ENCODE measurements around the gene BRPF1. TPM values are rescaled to one million over a fixed set of nuclear protein-coding genes. Genes with fewer than 3 reads are reported as not detected.
A peak's percentile ranks its signal among the peaks of the same experiment; 100 is the strongest.

The BRPF1 gene
- total and polyA plus RNA-seq, 2 experiments from 2014 or later: 10.4 to 18.3 TPM

DNA sequence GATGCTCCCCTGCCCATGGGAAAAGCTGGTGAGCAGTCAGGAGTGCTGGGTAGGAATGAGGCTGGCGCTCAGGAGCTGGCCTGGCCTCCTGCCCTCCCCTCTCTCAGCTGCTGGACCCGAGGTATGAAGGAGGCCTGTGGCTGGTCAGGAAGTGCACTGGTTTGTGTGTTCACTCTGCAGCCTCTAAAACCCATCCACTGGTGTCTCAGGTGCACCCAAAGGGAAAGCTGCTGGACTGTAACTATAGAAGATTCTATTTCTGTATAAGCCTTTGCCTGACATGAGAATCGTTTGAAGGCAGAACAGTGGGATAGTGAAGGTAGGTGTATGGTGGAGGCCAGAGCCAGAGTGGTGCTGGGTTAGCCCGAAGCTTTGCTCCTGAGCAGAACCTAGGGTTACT lies 33.6 kb upstream of the BRPF1 start:
- 85% methylated on average over 4 of the region's 4 CpGs for WGBS, 2 experiments (ENCODE audit: low coverage in 1 of 2, low lambda C conversion rate in 2 of 2, missing lambda C conversion rate in 2 of 2)
- TF ChIP-seq EZH2 (IDR thresholded peaks at IDR 0.05; ENCODE audit: insufficient read depth, poor library complexity, severe bottlenecking): no peak
- TF ChIP-seq EZH2phosphoT487 (IDR thresholded peaks at IDR 0.05; ENCODE audit: insufficient read depth, low read depth): no peak
- H3K27me3 ChIP-seq (replicated peaks; ENCODE audit: insufficient read depth): no peaks in the 10 kb centered on the region
- H3K27ac ChIP-seq: no peak overlapping the region
- no peak for DNase-seq
- H2AFZ ChIP-seq: no peak overlapping the region
- no peaks in the 10 kb centered on the region for H4K20me1 ChIP-seq (ENCODE audit: insufficient read depth)
- H3K4me3 ChIP-seq: no peak overlapping the region
- no peaks in the 10 kb centered on the region for H3K79me2 ChIP-seq (ENCODE audit: insufficient read depth)
- no peak overlapping the region for H3K4me2 ChIP-seq (ENCODE audit: unreplicated experiment)
- no peak overlapping the region for H3K9ac ChIP-seq
- H3K9me3 ChIP-seq (ENCODE audit: low read depth): no peaks in the 10 kb centered on the region
- no peaks in the 10 kb centered on the region for H3F3A ChIP-seq (ENCODE audit: insufficient read depth)
- in situ Hi-C loops (cut with MboI): no loop called here
- no peaks in the 10 kb centered on the region for H3K4me1 ChIP-seq (ENCODE audit: insufficient read depth)
- H3K36me3 ChIP-seq (ENCODE audit: low read depth): peaks cover 6% of the 10 kb centered on the region; the same call in 1 of the 2 replicates
- H3K9me2 ChIP-seq (ENCODE audit: insufficient read depth): no peaks in the 10 kb centered on the region

DNA sequence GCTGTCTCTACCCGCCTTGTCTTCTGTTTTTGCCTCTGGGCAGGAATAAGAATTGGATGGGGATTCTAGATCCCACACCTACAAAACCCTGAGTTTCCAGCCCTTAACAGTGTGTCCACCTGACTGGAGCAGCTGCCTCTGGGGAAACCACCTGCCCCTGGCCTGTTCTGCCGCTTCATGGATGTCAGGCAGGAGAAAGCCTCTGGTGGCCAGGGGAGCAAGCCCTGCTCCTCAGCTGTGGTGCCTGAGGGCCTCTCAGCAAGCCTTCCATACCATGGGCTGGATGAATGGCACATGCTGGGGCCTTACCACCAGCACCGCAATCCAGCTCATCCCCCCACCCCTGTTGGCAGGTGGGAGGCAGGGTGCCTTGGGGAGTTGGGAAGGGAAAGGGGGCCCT lies 33.2 kb upstream of the BRPF1 start:
- H3K27ac ChIP-seq: no peak overlapping the region
- no peak overlapping the region for H3K4me3 ChIP-seq
- H3K27me3 ChIP-seq (replicated peaks; ENCODE audit: insufficient read depth): 0 out of 2 replicates have a peak, but pooled peaks cover 3% of the 10 kb centered on the region
- H4K20me1 ChIP-seq (ENCODE audit: insufficient read depth): no peaks in the 10 kb centered on the region
- H3K9me3 ChIP-seq (ENCODE audit: low read depth): no peaks in the 10 kb centered on the region
- 100% methylated on average over 3 of the region's 3 CpGs for WGBS, 2 experiments (ENCODE audit: low coverage in 1 of 2, low lambda C conversion rate in 2 of 2, missing lambda C conversion rate in 2 of 2)
- in situ Hi-C loops (cut with MboI): no loop called here
- no peak overlapping the region for H3K4me2 ChIP-seq (ENCODE audit: unreplicated experiment)
- H3K9ac ChIP-seq: no peak overlapping the region
- DNase-seq: no peak
- no peaks in the 10 kb centered on the region for H3K79me2 ChIP-seq (ENCODE audit: insufficient read depth)
- H3K9me2 ChIP-seq (ENCODE audit: insufficient read depth): no peaks in the 10 kb centered on the region
- no peak overlapping the region for H2AFZ ChIP-seq
- H3K4me1 ChIP-seq (ENCODE audit: insufficient read depth): no peaks in the 10 kb centered on the region
- H3K36me3 ChIP-seq (ENCODE audit: low read depth): peaks cover 2% of the 10 kb centered on the region; the same call in 1 of the 2 replicates
- TF ChIP-seq EZH2 (IDR thresholded peaks at IDR 0.05; ENCODE audit: insufficient read depth, poor library complexity, severe bottlenecking) (no peak), EZH2phosphoT487 (IDR thresholded peaks at IDR 0.05; ENCODE audit: insufficient read depth, low read depth) (no peak)
- no peaks in the 10 kb centered on the region for H3F3A ChIP-seq (ENCODE audit: insufficient read depth)

DNA sequence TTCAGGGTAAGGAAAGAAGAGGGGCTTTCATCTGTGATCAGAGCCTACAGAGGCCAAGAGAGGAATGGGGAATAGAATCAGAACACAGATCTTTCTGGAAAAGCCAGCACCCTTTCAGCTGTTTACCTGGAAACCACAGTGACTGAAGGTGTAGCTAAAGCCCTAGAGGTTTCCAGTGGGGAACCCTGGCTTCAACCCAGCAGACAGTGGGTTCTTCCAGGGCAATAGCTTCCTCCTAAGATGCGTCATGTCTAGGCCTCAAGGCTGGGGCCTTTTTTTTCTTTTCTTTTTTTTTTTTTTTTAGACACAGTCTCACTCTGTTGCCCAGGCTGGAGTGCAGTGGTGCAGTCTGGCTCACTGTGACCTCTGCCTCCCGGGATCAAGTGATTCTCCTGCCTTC lies 31.0 kb upstream of the BRPF1 start:
- peak; percentile 33 for DNase-seq
- WGBS, 2 experiments (ENCODE audit: low coverage in 1 of 2, low lambda C conversion rate in 2 of 2, missing lambda C conversion rate in 2 of 2): 64 to 65% methylated on average over 2 of the region's 2 CpGs
- in situ Hi-C loops (cut with MboI): no loop called here
- peaks cover 3% of the 10 kb centered on the region; the same call in 1 of the 2 replicates for H3K4me1 ChIP-seq (ENCODE audit: insufficient read depth)
- H4K20me1 ChIP-seq (ENCODE audit: insufficient read depth): no peaks in the 10 kb centered on the region
- no peaks in the 10 kb centered on the region for H3K79me2 ChIP-seq (ENCODE audit: insufficient read depth)
- no peak overlapping the region for H3K4me3 ChIP-seq
- H3K9me2 ChIP-seq (ENCODE audit: insufficient read depth): no peaks in the 10 kb centered on the region
- H2AFZ ChIP-seq: no peak overlapping the region
- no peak overlapping the region for H3K27ac ChIP-seq
- H3K9ac ChIP-seq: no peak overlapping the region
- H3K36me3 ChIP-seq (ENCODE audit: low read depth): no peaks in the 10 kb centered on the region
- no peaks in the 10 kb centered on the region for H3K9me3 ChIP-seq (ENCODE audit: low read depth)
- H3K27me3 ChIP-seq (replicated peaks; ENCODE audit: insufficient read depth): peaks cover 10% of the 10 kb centered on the region; the same call in 1 of the 2 replicates
- no peak overlapping the region for H3K4me2 ChIP-seq (ENCODE audit: unreplicated experiment)
- no peaks in the 10 kb centered on the region for H3F3A ChIP-seq (ENCODE audit: insufficient read depth)
- TF ChIP-seq EZH2phosphoT487 (IDR thresholded peaks at IDR 0.05; ENCODE audit: insufficient read depth, low read depth) (no peak), EZH2 (IDR thresholded peaks at IDR 0.05; ENCODE audit: insufficient read depth, poor library complexity, severe bottlenecking) (no peak)

DNA sequence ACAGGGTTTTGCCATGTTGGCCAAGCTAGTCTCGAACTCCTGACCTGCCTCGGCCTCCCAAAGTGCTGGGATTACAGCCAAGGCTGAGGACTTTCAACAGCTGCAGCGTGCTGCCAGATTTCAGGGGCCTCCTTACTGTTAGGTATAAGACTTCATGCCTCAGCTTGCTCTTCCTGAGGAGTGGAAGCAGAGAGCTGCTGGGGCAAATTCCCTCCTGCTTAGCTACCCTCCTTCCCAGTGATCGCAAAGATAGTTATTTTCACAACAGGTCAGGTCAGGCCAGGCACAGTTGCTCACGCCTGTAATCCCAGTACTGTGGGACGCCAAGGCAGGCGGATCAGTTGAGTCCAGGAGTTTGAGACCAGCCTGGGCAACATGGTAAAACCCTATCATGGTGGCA lies 30.5 kb upstream of the BRPF1 start:
- WGBS, 2 experiments (ENCODE audit: low coverage in 1 of 2, low lambda C conversion rate in 2 of 2, missing lambda C conversion rate in 2 of 2): 93 to 97% methylated on average over 7 of the region's 7 CpGs
- in situ Hi-C loops (cut with MboI): no loop called here
- Histone ChIP-seq H3F3A (ENCODE audit: insufficient read depth) (no peaks in the 10 kb centered on the region), H2AFZ (no peak overlapping the region), H3K4me1 (ENCODE audit: insufficient read depth) (peaks cover 3% of the 10 kb centered on the region; the same call in 1 of the 2 replicates), H3K27me3 (replicated peaks; ENCODE audit: insufficient read depth) (peaks cover 10% of the 10 kb centered on the region; the same call in 1 of the 2 replicates), H3K9me2 (ENCODE audit: insufficient read depth) (no peaks in the 10 kb centered on the region), H3K9ac (no peak overlapping the region), H3K36me3 (ENCODE audit: low read depth) (no peaks in the 10 kb centered on the region), H3K9me3 (ENCODE audit: low read depth) (no peaks in the 10 kb centered on the region), H3K4me3 (no peak overlapping the region), H3K79me2 (ENCODE audit: insufficient read depth) (no peaks in the 10 kb centered on the region), H4K20me1 (ENCODE audit: insufficient read depth) (no peaks in the 10 kb centered on the region), H3K27ac (no peak overlapping the region), H3K4me2 (ENCODE audit: unreplicated experiment) (no peak overlapping the region)
- no peak for DNase-seq
- TF ChIP-seq EZH2 (IDR thresholded peaks at IDR 0.05; ENCODE audit: insufficient read depth, poor library complexity, severe bottlenecking) (no peak), EZH2phosphoT487 (IDR thresholded peaks at IDR 0.05; ENCODE audit: insufficient read depth, low read depth) (no peak)

DNA sequence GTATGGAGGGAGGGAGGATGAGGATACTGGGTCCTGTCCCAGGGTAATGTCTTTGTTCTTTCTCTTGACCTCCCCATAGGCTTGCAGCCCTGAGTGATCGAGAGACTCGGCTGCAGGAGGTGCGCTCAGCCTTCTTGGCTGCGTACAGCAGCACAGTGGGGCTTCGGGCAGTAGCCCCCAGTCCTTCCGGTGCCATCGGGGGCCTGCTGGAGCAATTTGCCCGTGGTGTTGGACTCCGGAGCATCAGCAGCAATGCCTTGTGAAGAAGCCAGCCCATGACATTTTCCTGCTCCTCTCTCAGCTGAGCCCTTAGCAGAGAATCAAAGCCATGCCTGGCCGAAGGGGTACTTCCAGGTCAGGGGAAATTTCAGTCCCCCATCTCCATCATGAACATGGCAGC lies 29.8 kb upstream of the BRPF1 start:
- in situ Hi-C loops (cut with MboI): no loop called here
- WGBS, 2 experiments (ENCODE audit: low coverage in 1 of 2, low lambda C conversion rate in 2 of 2, missing lambda C conversion rate in 2 of 2): 94 to 98% methylated on average over 10 of the region's 10 CpGs
- no peak overlapping the region for H3K4me3 ChIP-seq
- no peaks in the 10 kb centered on the region for H3K9me3 ChIP-seq (ENCODE audit: low read depth)
- no peak overlapping the region for H3K27ac ChIP-seq
- H3K36me3 ChIP-seq (ENCODE audit: low read depth): no peaks in the 10 kb centered on the region
- H3F3A ChIP-seq (ENCODE audit: insufficient read depth): no peaks in the 10 kb centered on the region
- H3K9ac ChIP-seq: no peak overlapping the region
- H3K4me2 ChIP-seq (ENCODE audit: unreplicated experiment): no peak overlapping the region
- no peak for DNase-seq
- H4K20me1 ChIP-seq (ENCODE audit: insufficient read depth): no peaks in the 10 kb centered on the region
- H2AFZ ChIP-seq: no peak overlapping the region
- no peaks in the 10 kb centered on the region for H3K9me2 ChIP-seq (ENCODE audit: insufficient read depth)
- peaks cover 3% of the 10 kb centered on the region; the same call in 1 of the 2 replicates for H3K4me1 ChIP-seq (ENCODE audit: insufficient read depth)
- TF ChIP-seq EZH2 (IDR thresholded peaks at IDR 0.05; ENCODE audit: insufficient read depth, poor library complexity, severe bottlenecking) (no peak), EZH2phosphoT487 (IDR thresholded peaks at IDR 0.05; ENCODE audit: insufficient read depth, low read depth) (no peak)
- no peaks in the 10 kb centered on the region for H3K79me2 ChIP-seq (ENCODE audit: insufficient read depth)
- H3K27me3 ChIP-seq (replicated peaks; ENCODE audit: insufficient read depth): peaks cover 10% of the 10 kb centered on the region; the same call in 1 of the 2 replicates

Measured in GM23248 (cell line).